LHCN-M2 (cell line): ENCODE measurements around the gene IFNA7. TPM values are rescaled to one million over a fixed set of nuclear protein-coding genes. Genes with fewer than 3 reads are reported as not detected.
A peak's percentile ranks its signal among the peaks of the same experiment; 100 is the strongest.
"Not testable (repeated sequence)": the region's sequence is repeated elsewhere in the genome, so short reads cannot be mapped to it uniquely, and the experiment has no call there.

Source experiments
- DNase-seq: peaks from one replicate; pipeline ENCODE4 v3.0.0-alpha.2; 2012; ENCODE audit warnings: low read depth
- total RNA-seq: library from RNA; depleted of rRNA; stranded (reverse); fragments of >200 nt; gene quantifications from 2 replicates; pipeline ENCODE4 v1.2.3, GENCODE V29; 2014; rRNA removed

IFNA7 gene
- total RNA-seq, 1 experiment from 2014 or later, result not detected

GRCh38 chr9:21182810-21183736 lies 18.9 kb downstream of the IFNA7 start:
- peak; percentile 13 for DNase-seq

GRCh38 chr9:21174671-21175070 lies 27.3 kb downstream of the IFNA7 start:
- peak; percentile 1 for DNase-seq

- DNase-seq, result no peak
Observed at GRCh38 chr9:21172156-21172555, 29.8 kb downstream of the IFNA7 start.

GRCh38 chr9:21171351-21171750 lies 30.7 kb downstream of the IFNA7 start:
- DNase-seq, result no peak

GRCh38 chr9:21166560-21166959 lies 35.4 kb downstream of the IFNA7 start, which contains the start of gene IFNA21:
TSS of gene IFNA21 (minus strand) at chr9:21166660. CDS start at chr9:21166612, 48 bp downstream.
- not testable (repeated sequence) for DNase-seq

- no peak for DNase-seq
Observed at GRCh38 chr9:21165516-21165915, 36.5 kb downstream of the IFNA7 start.

- peak; percentile 59 for DNase-seq
Observed at GRCh38 chr9:21160178-21160577, 41.8 kb downstream of the IFNA7 start.

- DNase-seq, result peak; percentile 30
Observed at GRCh38 chr9:21155501-21155900, 46.5 kb downstream of the IFNA7 start.

GRCh38 chr9:21154018-21154608 lies 47.9 kb downstream of the IFNA7 start:
- peak; percentile 73 for DNase-seq

- DNase-seq, result peak; percentile 56
Observed at GRCh38 chr9:21153336-21154017, 48.5 kb downstream of the IFNA7 start.

Other genes with a start within 250 kb of the IFNA7 start
- 0.34 and 0.38 TPM in 2 replicates for gene HACD4, start 170.6 kb downstream of the IFNA7 start, total RNA-seq
- not detected in 2 replicates for gene IFNB1, start 124.3 kb downstream of the IFNA7 start, total RNA-seq
- not detected in 2 replicates for gene IFNW1, start 60.4 kb downstream of the IFNA7 start, total RNA-seq
- gene IFNA21, start 35.5 kb downstream of the IFNA7 start, total RNA-seq, result not detected in 2 replicates
- gene IFNA4, start 14.6 kb downstream of the IFNA7 start, total RNA-seq, result not detected in 2 replicates
- not detected in 2 replicates for gene IFNA10, start 4.9 kb upstream of the IFNA7 start, total RNA-seq
- gene IFNA16, start 15.1 kb upstream of the IFNA7 start, total RNA-seq, result not detected in 2 replicates
- not detected in 2 replicates for gene IFNA17, start 26.0 kb upstream of the IFNA7 start, total RNA-seq
- gene IFNA14, start 37.8 kb upstream of the IFNA7 start, total RNA-seq, result not detected in 2 replicates
- not detected in 2 replicates for gene IFNA5, start 103.1 kb upstream of the IFNA7 start, total RNA-seq
- 35.5 and 39.4 TPM in 2 replicates for gene KLHL9, start 133.2 kb upstream of the IFNA7 start, total RNA-seq
- not detected in 2 replicates for gene IFNA6, start 148.7 kb upstream of the IFNA7 start, total RNA-seq
- not detected in 2 replicates for gene IFNA13, start 165.9 kb upstream of the IFNA7 start, total RNA-seq
- not detected in 2 replicates for gene IFNA2, start 183.2 kb upstream of the IFNA7 start, total RNA-seq
- gene IFNA8, start 206.9 kb upstream of the IFNA7 start, total RNA-seq, result not detected in 2 replicates
- not detected in 2 replicates for gene IFNA1, start 238.2 kb upstream of the IFNA7 start, total RNA-seq